Amniotic epithelial cell (primary cell): ENCODE results near the gene DAGLA.
"Not testable (repeated sequence)": the region's sequence is repeated elsewhere in the genome, so short reads cannot be mapped to it uniquely, and the experiment has no call there.

Experiments
- DNase-seq: peaks from one replicate; pipeline ENCODE4 v3.0.0-alpha.2; 2010; ENCODE audit warnings: low read depth

The DAGLA gene

DNA sequence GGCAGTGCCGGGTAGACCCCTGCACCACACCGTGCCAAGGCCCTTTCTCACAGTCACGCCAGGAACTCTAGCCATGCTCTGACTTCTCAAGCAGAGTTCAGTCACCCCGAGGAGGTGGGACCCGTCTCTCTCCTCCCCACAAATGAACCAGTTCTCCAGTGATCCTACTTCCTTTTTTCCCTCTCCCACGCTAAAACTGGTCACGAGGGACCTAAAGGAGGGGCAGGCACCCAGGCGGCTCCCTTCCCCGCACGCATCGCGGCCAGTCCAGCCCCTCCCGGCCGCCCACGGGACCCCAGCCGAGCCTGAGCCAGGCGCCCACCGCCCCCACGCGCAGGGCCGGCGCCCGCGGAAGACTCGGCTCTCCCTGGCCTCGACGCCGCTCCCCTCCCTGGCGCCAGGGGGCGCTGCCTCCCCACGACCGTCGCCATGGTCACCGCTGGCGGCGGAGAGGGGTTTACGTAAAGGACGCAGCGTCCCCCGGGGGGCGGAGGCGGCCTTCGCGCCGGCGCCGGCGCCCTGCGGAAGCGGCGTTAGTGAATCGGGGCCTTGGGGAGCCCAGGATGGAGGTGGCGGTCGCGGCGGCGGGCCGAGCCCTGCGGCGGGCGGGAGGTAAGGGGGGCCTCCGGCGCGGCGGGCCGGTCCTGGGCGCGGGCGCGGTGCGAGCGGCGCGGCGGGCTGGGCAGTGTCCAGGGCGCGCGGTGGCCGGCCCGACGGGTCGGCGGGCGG, at the start of gene DAGLA:
DAGLA (plus strand) TSS at position 499 of the 729 bp plus-strand sequence. CDS start 39,765 bp downstream, outside the sequence.
- DNase-seq, result peak; percentile 34

GRCh38 chr11:61632096-61632495, 48.1 kb upstream of the DAGLA start:
- DNase-seq, result peak; percentile 68

DNA sequence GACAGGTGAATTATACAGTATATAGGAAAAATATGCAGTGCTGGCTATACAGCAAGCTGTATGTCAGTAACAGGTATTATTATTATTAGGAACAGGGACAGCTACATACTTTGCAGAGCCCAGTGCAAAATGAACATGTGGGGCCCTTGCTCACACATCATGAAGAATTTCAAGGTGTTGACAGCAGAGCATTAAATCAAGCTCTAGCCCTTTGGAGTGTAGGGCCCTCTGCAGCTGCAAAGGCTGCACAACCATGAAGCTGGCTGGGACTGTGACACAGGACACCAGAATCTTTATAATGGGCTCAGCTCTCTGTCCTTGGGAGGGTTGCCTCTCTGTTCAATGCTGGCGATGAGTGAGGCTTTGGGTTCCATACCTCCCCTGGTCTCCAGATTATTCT, 44.9 kb upstream of the DAGLA start:
- no peak for DNase-seq

- DNase-seq, result no peak
Measured at GRCh38 chr11:61635787-61636186, 44.4 kb upstream of the DAGLA start.

DNA sequence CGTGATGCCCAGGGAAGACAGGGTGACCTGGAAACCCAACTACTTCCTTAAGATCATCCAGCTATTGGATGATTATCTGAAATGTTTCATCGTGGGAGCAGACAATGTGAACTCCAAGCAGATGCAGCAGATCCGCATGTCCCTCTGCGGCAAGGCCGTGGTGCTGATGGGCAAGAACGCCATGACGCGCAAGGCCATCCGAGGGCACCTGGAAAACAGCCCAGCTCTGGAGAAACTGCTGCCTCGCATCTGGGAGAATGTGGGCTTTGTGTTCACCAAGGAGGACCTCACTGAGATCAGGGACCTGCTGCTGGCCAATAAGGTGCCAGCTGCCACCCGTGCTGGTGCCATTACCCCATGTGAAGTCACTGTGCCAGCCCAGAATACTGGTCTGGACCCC, 43.5 kb upstream of the DAGLA start:
- DNase-seq, result no peak

- DNase-seq, result no peak
Measured at GRCh38 chr11:61637277-61637676, 42.9 kb upstream of the DAGLA start.

DNA sequence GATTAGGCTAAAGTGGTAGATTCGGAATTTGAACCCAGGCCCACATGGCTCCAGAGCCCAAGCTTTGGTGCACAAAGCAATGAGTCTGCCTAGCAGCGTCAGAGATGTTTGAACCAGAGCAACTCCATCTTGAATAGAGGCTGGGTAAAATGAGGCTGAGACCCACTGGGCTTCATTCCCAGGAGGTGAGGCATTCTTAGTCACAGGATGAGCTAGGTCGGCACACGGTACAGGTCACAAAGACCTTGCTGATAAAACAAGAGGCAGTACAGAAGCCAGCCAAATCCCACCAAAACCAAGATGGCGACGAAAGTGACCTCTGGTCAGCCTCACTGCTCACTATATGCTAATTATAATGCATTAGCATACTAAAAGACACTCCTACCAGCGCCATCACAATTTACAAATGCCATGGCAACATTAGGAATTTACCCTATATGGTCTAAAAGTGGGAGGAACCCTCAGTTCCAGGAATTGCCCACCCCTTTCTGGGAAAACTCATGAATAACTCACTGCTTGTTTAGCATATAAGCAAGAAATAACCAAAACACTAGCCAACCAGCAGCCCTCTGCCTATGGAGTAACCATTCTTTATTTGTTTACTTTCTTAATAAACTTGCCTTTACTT, 40.3 kb upstream of the DAGLA start:
- DNase-seq, result no peak

- no peak for DNase-seq
Measured at GRCh38 chr11:61642162-61642561, 38.0 kb upstream of the DAGLA start.

DNA sequence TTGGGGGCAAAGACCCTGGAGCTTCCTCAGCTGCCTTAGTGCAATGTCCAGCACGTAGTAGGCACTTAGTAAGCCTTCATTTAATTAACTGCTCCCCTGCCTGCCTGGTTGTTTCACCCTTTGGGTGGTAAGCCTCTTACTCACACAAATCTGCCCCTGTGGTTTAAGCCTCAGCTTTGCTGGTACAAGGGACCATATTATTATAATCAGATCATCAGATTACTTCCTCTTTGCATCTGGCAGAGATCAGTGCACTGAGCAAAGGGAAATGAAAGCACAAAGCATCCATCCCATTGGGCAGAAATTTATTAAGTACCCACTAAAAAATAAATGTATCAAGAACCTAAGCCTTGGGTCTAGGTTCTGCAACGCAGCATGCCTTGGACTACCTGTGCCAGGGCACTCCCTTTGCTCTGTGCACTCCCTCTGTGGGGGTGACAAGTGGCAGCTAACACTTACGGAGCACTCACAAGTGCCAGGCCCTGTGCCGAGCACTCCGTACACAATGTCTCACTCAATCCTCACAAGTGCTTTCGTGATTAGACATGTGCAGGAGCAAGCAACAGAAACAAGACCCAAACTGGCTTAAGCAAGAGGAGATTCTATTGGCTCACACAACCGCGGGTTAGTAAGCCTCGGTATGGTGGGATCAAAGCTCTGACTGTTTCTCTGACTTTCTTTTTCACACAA, 34.9 kb upstream of the DAGLA start:
- no peak for DNase-seq

DNA sequence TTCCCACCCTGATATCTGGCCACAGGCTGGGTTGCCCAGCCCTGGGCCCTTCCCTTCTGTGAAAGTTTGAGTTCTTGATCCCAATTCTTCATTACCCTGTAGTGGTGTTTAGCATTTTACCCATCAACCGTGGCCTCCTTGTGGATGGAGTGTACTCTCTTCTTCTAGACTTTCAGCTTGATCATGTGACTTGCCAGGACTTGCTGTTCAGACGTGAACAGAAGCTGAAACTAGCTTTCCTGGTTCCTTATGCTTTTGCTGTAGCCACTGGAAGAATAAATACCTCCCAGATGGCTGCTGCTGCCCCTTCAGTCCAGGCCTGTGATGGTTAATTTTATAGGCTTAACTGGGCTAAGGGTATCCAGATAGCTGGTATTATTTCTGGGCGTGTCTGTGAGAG, 32.7 kb upstream of the DAGLA start:
- no peak for DNase-seq

DNA sequence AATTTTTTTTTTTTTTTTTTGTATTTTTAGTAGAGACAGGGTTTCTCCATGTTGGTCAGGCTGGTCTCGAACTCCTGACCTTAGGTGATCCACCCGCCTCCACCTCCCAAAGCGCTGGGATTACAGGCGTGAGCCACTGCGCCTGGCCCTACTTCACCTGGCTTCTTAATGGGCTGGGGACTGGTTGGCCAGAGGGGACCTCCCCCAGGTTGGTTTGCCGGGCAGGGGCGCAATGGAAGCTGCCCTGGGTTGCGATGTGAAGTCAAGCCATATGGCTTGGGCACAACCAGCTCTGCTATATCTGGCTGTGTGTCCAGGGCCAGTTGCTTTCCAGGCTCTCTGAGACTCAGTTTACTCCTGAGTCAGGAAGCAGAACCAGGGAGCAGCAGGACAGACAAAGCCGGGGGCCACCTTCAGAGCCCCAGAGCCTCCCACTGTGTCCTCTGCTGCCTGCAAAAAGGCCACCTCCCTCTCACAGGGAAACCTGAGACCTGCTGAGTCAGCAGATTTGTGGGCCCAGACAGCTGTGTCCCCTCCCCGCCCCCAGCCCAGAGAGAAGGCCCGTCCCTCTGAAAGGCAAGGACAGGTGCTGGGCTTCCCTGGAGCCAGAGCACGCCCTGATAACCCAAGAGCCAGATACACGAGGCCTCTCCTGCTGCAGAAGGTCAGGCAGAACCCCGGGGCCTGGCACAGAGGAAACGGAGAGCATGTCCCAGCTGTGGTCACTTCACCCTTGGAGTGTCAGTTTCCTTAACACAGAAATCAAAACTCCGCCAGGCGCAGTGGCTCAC, 29.2 kb upstream of the DAGLA start:
- DNase-seq, result no peak

- no peak for DNase-seq
Measured at GRCh38 chr11:61652135-61652534, 28.1 kb upstream of the DAGLA start.

DNA sequence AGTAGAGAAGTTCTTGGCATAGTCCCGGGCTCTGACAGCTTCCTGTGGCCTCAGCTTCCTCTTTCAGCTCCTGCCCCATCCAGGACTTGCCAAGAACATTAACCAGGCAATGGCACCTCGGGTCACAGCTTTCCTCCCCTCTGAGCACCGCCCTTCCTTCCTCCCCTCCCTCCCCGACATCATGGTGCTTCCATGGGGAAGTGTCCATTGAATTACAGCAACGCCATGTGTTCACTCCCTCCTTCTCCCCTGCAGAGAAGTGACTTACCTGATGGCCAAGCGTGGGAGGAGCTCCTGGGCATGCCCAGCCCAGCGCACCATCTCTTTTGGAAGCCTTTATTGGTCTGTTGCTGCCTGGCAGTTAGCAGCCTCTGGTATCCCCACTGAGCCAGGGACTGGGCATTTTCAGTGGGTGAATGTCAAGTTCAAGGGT, 25.8 kb upstream of the DAGLA start:
- DNase-seq, result no peak

DNA sequence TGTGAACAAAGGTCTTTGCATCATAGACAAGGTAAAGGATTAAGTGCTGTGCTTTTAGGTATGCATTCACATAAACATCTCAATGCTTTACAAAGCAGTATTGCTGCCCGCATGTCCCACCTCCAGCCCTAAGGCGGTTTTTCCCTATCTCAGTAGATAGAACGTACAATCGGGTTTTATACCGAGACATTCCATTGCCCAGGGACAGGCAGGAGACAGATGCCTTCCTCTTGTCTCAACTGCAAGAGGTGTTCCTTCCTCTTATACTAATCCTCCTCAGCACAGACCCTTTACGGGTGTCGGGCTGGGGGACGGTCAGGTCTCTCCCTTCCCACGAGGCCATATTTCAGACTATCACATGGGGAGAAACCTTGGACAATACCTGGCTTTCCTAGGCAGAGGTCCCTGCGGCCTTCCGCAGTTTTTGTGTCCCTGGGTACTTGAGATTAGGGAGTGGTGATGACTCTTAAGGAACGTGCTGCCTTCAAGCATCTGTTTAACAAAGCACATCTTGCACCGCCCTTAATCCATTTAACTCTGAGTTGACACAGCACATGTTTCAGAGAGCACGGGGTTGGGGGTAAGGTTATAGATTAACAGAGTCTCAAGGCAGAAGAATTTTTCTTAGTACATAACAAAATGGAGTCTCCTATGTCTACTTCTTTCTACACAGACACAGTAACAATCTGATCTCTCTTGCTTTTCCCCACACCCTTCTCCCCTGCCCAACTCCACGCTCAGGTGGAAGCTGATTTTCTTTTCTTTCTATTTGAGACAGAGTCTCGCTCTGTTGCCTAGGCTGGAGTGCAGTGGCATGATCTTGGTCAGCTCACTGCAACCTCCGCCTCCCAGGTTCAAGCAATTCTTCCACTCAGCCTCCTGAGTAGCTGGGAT, 24.7 kb upstream of the DAGLA start:
- DNase-seq, result not testable (repeated sequence)

GRCh38 chr11:61656347-61657077, 23.7 kb upstream of the DAGLA start:
- DNase-seq, result no peak

DNA sequence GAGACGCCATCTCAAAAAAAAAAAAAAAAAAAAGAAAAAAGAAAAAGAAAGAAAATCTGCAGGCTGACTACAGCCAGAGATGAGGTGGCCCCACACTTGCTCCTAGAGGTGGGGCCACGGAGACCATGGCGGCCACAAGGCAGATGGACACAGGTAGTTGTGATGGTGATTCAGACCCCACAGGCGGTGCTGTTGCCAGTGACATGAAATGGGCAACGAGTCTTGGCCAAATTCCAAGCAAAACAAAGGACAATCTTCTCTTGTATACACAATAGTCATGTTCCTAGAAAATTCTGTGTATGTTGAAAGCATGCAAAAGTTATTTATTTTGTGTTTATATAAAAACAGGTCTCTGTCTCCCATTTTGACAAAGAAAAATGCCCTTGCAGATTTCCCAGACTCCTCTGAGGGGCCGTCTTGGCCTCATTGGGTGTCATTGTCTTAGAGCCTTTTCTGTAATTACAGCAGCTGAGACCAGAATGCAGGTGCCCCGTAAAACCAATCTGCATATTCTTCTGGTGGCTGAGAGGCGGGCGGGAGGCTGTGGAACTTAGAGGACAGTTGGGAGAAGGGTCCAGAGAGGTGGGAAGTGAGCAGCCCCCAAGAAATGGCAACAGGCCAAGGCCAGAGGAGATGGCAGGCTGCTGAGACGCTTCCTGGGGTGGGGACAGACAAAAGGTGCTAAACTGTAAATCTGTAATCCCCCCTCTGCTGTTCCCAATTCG, 22.5 kb upstream of the DAGLA start:
- no peak for DNase-seq

DNA sequence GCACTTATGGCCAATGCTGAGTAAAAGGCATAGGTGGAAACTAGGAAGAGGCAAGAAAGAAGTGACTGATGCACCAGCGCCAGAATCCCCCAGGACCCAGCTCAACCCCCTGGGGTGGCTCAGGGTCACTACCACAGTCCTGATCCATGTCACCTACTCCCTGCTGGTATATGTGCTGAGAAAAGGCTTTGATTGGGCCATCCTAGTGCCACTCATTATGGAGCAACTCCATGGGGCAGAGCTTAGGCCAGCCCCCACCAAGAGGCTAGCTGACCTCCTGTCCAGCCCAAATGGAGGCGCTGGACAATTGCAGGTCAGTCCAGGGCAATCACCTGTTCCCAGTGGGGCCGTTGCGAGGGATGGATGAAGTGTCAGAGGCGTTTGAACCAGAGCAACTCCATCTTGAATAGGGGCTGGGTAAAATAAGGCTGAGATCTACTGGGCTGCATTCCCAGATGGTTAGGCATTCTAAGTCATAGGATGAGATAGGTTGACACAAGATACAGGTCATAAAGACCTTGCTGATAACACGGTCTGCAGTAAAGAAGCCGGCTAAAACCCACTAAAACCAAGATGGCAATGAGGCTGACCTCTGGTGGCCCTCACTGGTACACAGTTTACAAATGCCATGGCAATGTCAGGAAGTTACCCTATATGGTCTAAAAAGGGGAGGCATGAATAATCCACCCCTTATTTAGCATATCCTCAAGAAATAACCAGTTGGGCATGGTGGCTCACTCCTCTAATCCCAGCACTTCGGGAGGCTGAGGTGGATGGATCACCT, 20.6 kb upstream of the DAGLA start:
- DNase-seq, result peak; percentile 21

DNA sequence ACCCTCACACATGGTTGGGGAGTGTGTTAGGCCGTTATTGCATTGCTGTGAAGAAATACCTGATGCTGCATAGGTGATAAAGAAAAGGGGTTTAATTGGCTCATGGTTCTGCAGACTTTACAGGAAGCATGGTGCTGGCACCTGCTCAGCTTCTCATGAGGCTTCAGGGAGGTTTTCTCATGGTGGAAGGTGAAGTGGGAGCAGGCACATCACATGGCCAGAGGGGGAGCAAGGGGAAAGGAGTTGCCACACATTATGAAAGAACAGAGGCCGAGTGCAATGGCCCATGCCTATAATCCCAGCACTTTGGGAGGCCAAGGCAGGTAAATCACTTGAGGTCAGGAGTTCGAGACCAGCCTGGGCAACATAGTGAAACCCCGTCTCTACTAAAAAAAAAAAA, 19.2 kb upstream of the DAGLA start:
- DNase-seq, result not testable (repeated sequence)

- no peak for DNase-seq
Measured at GRCh38 chr11:61666684-61667297, 13.4 kb upstream of the DAGLA start.
